GM12874 (cell line): ENCODE data around the gene FBXW7.

Experiments
- TF ChIP-seq, protein P1 (sequence below): IDR thresholded peaks from 2 replicates; pipeline ENCODE4 v1.5.1; 2011; ENCODE audit warnings: low read depth, mild to moderate bottlenecking, control low read depth, low read length, moderate library complexity; ENCODE audit not compliant: insufficient read depth

The FBXW7 gene

DNA sequence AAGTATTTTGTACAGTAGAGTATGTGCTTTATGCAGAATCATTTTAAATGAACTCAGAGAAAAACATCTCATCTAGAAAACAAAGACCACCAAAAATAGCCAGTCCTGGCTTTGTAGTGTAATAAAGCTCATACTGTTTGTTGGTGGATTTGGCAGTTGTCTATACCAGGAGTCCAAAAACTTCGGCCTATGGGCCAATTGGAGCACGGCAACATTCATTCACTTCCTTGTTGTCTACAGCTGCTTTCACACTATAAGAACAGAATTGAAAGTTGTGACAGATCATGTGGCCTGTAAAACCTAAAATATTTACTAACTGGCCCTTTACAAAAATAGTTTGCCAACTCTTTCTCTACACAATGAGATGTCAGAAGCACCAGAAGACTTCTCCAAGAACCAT, 5.3 kb downstream of the FBXW7 start:
- TF ChIP-seq, protein P1, sequence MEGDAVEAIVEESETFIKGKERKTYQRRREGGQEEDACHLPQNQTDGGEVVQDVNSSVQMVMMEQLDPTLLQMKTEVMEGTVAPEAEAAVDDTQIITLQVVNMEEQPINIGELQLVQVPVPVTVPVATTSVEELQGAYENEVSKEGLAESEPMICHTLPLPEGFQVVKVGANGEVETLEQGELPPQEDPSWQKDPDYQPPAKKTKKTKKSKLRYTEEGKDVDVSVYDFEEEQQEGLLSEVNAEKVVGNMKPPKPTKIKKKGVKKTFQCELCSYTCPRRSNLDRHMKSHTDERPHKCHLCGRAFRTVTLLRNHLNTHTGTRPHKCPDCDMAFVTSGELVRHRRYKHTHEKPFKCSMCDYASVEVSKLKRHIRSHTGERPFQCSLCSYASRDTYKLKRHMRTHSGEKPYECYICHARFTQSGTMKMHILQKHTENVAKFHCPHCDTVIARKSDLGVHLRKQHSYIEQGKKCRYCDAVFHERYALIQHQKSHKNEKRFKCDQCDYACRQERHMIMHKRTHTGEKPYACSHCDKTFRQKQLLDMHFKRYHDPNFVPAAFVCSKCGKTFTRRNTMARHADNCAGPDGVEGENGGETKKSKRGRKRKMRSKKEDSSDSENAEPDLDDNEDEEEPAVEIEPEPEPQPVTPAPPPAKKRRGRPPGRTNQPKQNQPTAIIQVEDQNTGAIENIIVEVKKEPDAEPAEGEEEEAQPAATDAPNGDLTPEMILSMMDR, result no peak

DNA sequence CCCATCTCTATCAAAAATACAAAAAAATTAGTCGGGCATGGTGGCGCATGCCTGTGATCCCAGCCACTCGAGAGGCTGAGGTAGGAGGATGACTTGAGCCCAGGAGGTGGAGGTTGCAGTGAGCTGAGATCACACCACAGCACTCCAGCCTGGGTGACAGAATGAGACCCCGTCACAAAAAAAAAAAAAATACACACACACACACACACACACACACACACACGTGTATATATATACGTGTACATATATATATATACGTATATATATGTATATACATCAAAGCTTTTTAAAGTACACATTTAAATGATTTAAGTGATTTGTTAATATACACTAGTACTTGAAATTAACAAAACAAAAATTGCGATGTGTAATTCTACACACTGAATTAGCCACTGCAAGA, 6.0 kb downstream of the FBXW7 start:
- TF ChIP-seq, protein P1, result no peak

DNA sequence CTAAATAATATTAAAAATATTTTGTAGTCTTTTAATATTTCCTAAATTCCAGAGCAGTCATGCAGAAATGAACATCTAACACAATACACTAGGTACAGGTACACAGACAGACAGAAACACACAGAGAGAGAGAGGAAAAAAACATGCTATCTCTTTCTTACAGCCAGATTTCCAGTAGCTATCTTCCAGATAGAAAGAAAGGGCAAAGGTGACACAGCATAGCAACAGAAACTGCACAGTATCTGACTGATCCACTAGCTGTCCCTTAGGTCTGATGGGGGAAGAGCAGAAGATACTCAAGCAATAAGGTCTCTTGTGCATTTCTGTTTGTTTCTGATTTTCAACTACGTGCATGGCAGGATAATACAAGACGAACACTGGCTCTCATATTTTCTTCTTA, 7.8 kb downstream of the FBXW7 start:
- TF ChIP-seq, protein P1, result no peak

DNA sequence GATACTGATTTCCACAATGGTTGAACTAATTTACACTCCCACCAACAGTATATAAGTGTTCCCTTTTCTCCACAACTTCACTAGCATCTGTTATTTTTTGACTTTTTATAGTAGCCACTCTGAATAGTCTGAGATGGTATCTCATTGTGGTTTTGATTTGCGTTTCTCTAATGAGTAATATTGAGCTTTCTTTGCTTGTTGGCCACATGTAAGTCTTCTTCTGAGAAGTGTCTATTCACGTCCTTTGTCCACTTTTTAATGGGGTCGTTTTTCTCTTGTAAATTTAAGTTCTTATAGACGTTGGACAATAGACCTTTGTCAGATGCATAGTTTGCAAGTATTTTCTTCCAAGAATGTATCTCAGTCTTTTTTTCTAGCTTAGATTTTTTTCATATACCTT, 10.0 kb downstream of the FBXW7 start:
- TF ChIP-seq, protein P1, result no peak

DNA sequence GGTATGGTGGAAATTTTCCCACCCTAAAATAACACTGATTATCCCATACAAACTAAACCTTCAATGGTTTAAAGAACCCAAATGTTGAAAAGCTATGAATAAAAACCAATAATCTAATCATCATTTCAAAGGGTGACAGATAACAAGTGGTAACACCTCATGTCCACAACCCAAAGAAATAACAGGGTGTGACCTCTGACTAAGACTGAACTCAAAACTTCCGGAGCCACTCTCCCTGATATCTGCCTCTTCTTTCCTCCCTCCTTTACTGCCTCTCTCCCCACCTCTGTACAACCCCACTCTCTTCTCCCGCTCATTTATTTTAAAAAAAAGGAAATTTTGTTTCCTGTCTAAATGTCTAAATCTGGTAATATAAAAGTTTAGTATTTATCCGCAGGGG, 11.5 kb downstream of the FBXW7 start:
- TF ChIP-seq, protein P1, result no peak

DNA sequence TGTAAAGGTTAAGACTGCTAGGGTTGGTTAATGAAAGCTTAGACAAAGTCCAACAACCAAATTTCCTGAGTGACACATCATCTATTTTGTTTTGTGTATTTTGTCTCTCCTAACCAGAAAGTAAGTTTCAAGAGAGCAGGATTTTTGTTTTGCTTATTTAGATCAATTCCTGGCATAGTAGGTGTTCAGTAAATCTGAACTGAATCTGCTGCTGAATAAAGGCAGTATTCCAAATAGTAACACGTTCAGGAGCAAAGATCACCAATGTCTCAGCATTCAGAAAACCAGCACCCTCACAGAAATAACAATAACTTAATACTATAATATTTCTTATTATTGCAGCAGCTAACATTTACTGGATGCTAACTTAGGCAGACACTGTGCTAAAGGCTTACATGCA, 12.2 kb downstream of the FBXW7 start:
- TF ChIP-seq, protein P1, result no peak

DNA sequence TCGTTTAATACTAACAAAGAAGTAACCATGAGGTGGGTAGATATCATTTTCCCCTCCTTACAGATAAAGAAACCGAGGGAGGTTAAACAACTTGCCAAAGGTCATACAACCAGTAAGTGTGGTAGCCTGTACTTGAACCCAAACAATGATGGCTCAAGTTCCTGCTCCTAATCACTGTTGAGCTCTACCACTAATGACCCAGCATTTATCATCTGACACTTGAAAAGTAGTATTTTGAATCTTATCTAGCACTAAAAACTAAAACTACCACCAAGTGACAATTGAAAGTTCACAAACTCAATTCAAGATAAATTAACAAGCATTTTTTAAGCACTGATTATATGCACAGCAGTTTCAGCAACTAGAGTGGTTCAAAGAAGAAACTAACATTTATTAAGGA, 13.1 kb downstream of the FBXW7 start:
- TF ChIP-seq, protein P1, result no peak

DNA sequence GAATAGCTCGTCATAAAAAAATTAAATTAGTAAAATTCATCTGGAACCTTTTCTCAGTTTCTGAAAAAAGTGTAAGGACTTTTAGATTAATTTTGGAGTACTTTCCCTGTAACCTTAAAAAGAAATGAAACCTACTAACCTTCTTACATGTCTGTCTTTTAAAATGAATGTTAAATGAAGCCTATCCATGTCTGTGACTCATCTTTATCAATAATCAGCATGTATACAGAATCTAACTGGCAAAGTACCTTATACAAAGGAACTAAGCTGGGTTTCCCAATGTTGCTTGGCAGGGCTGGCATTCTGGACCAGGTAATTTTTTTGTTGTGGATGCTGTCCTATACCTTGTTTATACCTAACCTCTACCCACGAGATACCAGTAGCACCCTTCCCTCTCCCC, 13.6 kb downstream of the FBXW7 start:
- TF ChIP-seq, protein P1, result no peak
